GM12891 (cell line): ENCODE results near the gene SNUPN. TPM values are rescaled to one million over a fixed set of nuclear protein-coding genes. Genes with fewer than 3 reads are reported as not detected.

ENCODE experiments used
- DNase-seq: peaks from one replicate; pipeline ENCODE4 v3.0.0; 2011; ENCODE audit warnings: low spot score; ENCODE audit not compliant: insufficient read length
- FAIRE-seq: peaks from 2 replicates; lab custom pipeline; 2011; peaks lifted over from hg19 to GRCh38; lab: Jason Lieb, UNC
- PAX5 ChIP-seq: IDR thresholded peaks from 2 replicates; pipeline ENCODE4 v1.6.1; 2011; ENCODE audit warnings: low read length, moderate library complexity, mild to moderate bottlenecking; ENCODE audit not compliant: insufficient read depth, severe bottlenecking
- POLR2A ChIP-seq: IDR thresholded peaks from 2 replicates; pipeline ENCODE4 v1.6.1; 2011; ENCODE audit warnings: low read depth, low read length, control low read depth
- POLR2AphosphoS5 ChIP-seq: IDR thresholded peaks from 2 replicates; pipeline ENCODE4 v1.6.1; 2011; ENCODE audit warnings: low read depth, low read length, control low read depth
- POU2F2 ChIP-seq: IDR thresholded peaks from 2 replicates; pipeline ENCODE4 v1.6.1; 2011; ENCODE audit warnings: low read depth, mild to moderate bottlenecking, control low read depth, low read length, moderate library complexity
- SPI1 ChIP-seq: IDR thresholded peaks from 2 replicates; pipeline ENCODE4 v1.6.1; 2011; ENCODE audit warnings: low read depth, low read length, control low read depth
- TAF1 ChIP-seq: IDR thresholded peaks from 2 replicates; pipeline ENCODE4 v1.6.1; 2011; ENCODE audit warnings: low read depth, low read length, control low read depth
- polyA plus RNA-seq: library from polyadenylated mRNA; unstranded; fragments of >200 nt; gene quantifications from one replicate; pipeline ENCODE4 v1.2.1, GENCODE V29; 2012; ENCODE audit warnings: low read depth, missing spikeins, inconsistent platforms; ENCODE audit not compliant: missing spikeins

The SNUPN gene
- 19.9 TPM for polyA plus RNA-seq

DNA sequence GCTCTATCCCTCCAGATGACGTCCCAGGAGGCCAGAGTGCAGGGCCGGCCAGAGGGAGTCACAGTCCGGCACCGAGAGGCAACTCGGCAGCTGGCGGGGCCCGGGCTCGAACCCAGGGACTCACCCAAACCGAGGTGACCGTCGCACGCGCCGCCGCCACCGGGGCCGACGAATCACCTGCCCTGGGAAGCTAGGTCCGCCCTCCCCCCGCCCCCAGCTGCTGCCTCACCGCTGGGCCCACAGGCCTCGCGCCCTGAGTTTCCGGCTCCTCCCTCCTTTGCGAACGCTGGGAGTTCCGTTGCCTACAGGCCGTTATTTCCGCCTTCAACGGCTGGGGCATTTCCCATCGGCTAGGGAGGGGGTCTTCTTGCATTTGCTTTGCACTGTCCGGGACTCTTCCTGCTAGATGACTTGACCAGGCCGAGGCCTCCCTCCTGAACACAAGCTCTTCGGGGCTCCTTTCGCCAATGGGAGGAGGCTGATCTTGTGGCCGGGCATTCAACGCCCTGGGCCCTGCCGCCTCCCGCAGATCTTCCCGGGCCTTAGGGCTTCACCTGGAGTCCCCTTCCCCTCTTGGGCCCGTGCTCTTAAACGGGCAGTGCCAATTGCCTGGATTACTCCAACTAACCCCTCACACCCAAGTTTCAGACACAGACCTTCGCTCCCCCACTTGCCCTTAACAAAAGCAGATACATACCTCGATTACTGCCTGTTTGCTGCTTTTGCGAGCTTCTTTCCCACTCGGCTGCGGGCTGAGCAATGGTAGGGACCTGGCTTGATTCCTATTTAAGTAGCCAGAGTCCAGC is at the start of gene SNUPN:
Gene SNUPN, minus strand, starts transcription at position 184 of the 806 bp plus-strand sequence. CDS start 4,674 bp downstream, outside the sequence.
- DNase-seq: peak; percentile 97
- peak; percentile 91 for FAIRE-seq
- TF ChIP-seq PAX5 (no peak), TAF1 (peak; percentile 54; the same call in 1 of the 2 replicates), POLR2AphosphoS5 (peak; percentile 66; the same call in 1 of the 2 replicates), POLR2A (no peak; the same call in 1 of the 2 replicates), POU2F2 (no peak)

DNA sequence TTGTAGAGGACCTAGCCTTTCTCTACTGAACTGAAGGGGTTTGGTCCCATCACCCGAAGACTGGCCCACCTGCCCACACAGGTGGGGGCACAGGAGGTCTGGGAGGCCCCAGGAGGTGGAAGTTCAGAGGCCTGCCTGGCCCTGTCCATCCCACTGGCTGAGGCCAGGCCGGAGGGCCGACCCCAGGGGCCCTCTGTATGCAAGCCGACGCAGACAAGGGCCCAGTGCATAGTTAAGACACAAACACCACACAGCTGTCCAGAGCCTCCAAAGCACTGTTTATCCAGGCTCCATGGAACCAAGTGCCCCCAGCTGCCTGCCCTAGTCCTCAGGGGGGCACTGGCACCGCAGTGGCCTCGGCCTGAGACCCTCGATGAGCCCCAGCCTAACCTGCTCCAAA is 48.8 kb upstream of the SNUPN start:
- DNase-seq (no peak), FAIRE-seq (no peak)
- TF ChIP-seq POU2F2 (no peak), PAX5 (no peak), TAF1 (no peak), POLR2A (no peak), POLR2AphosphoS5 (no peak), SPI1 (no peak)

DNA sequence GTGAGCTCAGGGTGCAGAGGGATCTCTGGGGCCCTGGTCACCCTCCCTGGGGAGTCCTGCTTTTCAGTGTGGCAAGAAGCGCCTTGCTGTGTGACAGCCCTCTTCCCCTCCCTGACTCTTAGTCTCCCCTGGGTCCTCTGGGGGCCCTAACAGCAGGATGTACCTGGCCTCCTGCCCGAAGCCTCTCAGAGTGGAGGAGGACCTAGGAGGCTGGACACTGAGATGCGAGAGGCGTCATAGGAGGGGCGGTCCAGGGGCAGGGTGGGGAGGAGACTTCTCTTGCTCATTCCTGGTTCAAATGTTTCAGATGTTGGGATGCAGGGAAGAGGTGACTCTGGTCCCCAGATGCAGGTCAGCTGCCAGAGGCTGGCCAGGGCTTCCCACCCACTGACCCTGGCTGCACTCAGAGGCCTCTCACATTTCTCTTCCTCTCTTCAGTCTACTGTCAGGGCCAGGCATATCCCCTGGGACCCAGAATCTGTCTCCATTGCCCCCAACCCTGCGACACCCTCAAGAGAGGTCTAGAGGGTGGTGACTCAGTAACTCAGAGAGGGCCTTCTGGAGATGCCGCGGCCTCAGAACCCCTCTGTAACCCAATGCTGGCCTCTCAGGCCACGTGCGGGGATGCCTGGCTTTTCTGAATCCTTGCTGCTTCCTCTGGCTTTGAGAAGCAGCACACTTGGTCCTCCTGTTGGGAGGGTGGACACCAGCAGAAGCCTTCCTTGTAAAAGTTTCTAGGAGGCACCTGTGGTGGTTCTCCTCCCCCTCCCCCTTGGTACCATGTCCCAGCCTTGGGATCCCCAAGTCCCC is 48.1 kb upstream of the SNUPN start:
- no peak for FAIRE-seq
- TF ChIP-seq POLR2AphosphoS5 (no peak), TAF1 (no peak), POLR2A (no peak), SPI1 (no peak), POU2F2 (no peak), PAX5 (no peak)
- DNase-seq: no peak

DNA sequence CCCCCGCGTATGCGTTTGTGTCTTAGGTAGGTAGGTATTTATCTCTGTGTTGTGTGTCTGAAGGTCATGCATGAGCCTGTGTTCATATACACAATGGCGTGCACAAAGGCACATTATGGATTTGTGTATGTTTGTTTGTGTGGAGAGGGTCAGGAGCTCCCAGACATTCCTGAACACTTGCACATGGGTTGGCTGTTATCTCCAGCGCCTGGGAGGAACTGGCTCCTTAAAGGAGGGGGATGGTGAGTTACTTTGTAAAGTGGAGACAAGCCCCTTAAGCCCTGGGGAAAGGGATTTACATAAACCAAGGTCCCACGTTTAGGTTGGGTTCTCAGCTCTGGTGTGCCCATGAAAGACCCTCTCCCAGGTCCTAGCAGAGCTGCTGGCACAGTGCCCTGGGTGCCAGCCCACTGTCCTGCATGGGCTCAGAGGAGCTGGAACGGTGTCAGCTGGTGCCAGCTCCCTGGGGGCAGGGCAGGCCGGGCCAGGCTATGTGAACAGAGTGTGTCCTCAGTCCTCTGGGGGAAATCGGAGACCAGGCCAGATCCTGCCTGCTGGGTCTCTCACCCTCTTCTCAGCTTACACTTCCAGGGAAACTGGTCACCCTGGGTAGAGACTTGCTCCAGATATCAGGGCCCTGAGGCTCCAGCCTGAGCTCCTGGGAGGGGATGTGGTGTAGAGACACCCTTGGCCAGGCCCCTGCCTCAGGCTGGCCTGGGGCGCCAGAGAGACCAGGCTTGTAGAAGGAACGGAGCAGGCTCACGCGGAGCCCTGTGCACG is 47.3 kb upstream of the SNUPN start:
- FAIRE-seq: no peak
- DNase-seq: no peak
- TF ChIP-seq POLR2AphosphoS5 (no peak), SPI1 (no peak), PAX5 (no peak), POU2F2 (no peak), TAF1 (no peak), POLR2A (no peak)

DNA sequence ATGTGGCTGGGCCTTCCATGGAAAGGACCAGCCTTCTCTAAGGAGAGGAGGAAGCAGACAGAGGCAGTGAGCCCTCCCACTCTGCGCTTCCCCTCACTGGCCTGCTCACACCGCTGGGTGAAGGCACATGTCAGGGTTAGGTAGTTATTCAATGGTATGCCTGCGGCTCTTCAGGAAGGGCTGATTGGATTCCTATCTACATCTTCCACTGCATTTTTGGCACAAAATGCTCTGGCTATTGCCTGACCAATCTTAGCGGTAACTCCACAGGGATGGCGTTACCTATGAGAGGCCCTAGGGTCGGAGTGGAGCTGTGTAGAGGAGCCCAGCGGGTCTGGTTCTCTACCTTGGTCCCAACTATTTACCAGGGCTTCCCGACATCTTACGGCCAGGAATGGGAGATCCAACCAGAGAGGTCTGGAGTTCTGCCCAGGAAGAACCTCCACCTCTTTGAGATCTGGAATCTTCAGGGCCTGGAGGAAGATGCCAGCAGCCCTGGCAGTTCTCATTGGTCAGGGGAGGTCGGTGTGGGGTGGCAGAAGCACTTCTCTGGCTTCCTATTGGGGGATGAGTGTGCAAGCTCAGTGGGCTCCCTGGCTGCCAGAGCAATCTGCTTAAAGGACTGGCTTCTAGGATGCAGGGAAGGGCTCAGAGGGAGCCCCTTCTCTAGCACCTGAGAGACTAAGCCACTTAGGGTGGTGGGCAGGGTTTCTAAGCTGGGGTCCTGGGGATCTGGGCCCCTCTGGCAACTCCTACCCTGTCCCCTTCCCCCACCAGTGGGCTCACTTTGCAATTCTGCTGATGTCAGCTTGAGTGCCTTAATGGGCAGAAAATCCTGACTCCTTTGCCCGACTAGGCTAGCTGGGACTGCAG is 46.4 kb upstream of the SNUPN start:
- TF ChIP-seq POLR2A (no peak), POLR2AphosphoS5 (no peak), POU2F2 (no peak), TAF1 (no peak), SPI1 (no peak), PAX5 (no peak)
- FAIRE-seq (no peak), DNase-seq (no peak)

DNA sequence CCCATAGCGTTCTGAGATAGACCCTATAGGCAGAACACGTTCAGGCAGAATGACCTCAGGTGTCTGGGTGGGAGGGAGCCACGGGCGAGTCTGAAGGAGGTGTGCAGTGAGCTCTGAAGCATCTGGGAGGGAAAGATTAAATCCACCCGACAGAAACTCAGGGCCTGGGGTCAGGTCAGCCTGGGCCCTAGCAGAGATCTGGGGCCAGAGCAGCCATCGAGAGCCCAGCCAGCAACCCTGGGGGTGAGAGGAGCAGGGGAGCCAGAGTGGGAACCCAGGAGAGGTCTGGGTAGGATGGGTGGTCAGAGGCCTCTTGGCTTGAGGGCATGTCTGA is 44.3 kb upstream of the SNUPN start:
- no peak for FAIRE-seq
- no peak for DNase-seq
- TF ChIP-seq POU2F2: no peak
- no peak for TF ChIP-seq SPI1

DNA sequence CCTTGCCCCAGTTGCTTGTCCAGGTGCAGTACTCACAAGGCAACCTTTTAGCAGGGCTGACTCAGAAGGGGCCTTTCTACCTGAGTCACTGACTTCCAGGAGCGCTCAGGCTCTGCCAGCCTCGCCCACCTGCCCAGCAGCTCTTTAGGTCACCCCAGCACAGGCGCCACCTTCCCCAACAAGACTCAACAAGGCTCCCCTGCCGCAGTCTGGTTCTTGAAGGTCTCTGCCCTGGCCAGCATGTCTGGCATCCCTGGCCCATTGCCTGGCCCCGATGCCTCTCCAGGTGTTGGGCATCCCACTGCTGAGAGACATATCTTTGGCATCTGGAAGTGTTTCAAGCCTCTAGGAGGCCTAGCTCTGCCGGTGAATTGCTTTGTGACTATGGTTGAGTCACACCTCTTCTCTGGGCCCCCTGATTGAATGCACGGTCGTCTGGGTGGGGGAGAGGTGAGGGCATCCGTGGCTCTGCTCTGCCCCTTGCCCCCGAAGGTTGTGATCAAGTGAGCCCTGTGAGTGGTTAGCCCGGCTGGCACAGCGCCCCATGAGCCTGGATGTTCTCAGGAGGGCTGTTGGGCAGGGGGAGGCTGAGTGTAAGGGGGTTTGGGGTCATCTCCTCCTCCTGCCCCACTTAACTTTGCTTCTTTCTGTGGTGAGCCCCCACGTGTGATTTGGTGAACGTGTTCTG is 43.8 kb upstream of the SNUPN start:
- TF ChIP-seq POU2F2 (no peak), POLR2AphosphoS5 (no peak), PAX5 (no peak), TAF1 (no peak)
- FAIRE-seq (no peak), DNase-seq (no peak)

DNA sequence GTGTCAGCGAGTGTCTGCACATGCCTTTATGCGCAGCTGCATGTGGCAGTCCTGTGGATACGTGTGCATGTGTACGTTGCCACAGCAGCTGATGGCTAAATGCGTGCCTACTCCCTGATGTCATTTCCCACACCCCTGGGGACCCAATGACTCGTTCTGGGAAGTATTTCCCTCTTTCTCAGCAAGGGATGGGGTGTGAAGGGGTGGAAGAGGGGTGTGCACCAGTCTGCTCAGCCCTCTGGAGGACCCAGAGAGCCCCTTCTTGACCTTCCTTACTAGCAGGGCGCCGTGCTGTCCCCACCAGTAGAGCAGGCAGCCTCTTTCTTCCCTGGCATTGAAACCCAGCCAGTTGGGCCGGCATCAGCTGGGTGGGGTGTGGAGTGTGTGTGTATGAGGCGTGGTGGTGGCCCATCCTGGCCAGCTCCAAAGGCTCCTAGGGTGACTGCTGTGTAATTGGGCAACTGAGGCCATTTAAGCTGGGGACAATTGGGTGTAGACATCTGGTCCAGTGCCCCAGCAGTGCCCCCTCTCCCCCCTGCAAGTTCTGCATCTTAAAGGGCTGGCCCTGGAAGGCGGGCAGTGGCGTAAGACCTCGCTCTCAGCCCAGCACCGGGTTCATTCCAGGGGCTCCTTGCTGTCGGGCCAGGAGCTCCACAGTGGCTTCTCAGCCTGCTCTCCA is 41.4 kb upstream of the SNUPN start:
- TF ChIP-seq SPI1: no peak
- no peak for TF ChIP-seq POU2F2
- TF ChIP-seq POLR2A: no peak
- TF ChIP-seq POLR2AphosphoS5: no peak
- TF ChIP-seq PAX5: no peak
- no peak for TF ChIP-seq TAF1
- DNase-seq (no peak), FAIRE-seq (no peak)
